A549 (cell line): ENCODE measurements around the gene MLLT3. TPM values are rescaled to one million over a fixed set of nuclear protein-coding genes. Genes with fewer than 3 reads are reported as not detected.

Experiments
- ATAC-seq, 2 experiments: fragments of 200-7000 bp in 1 of 2; fragments of >200 bp in 1 of 2; cut with Nextera tagmentation in 1 of 2; cut with Tn5 transposase in 1 of 2; 3 replicates each; pipeline versions ENCODE4 v1.8.0 to v1.9.1; 2018 to 2020; ENCODE audit warnings: mild to moderate bottlenecking in 1 of 2, moderate library complexity in 1 of 2
- CTCF ChIA-PET: fragments of 300-600 bp; sonication (Branson Sonifier 250); formaldehyde crosslinking; extraction: SDS; loops from one replicate; lab custom pipeline; 2021; ENCODE audit warnings: antibody characterized with exemption, inconsistent platforms; lab: Yijun Ruan, JAX
- POLR2A ChIA-PET: fragments of 350-600 bp; formaldehyde crosslinking; extraction: SDS; loops from one replicate; lab custom pipeline; 2021; ENCODE audit warnings: antibody characterized with exemption, inconsistent platforms; lab: Yijun Ruan, JAX
- DNase-seq, 2 experiments: peaks; one replicate each; pipeline versions ENCODE4 v3.0.0 to v3.0.0-alpha.2; 2011 to 2016; ENCODE audit warnings: low read depth in 1 of 2, low spot score in 1 of 2
- FAIRE-seq: peaks from 2 replicates; lab custom pipeline; 2011; peaks lifted over from hg19 to GRCh38; lab: Jason Lieb, UNC
- H3K27ac ChIP-seq, 2 experiments: fragments of >200 bp; sonication (Bioruptor Twin); formaldehyde crosslinking; 3 replicates each; pipeline ENCODE4 v1.5.1; 2016 to 2017
- H3K4me1 ChIP-seq: fragments of >200 bp; sonication (Bioruptor Twin); formaldehyde crosslinking; 3 replicates; pipeline ENCODE4 v1.6.1; 2016
- H3K4me2 ChIP-seq: fragments of >200 bp; sonication (Bioruptor Twin); formaldehyde crosslinking; 3 replicates; pipeline ENCODE4 v1.6.1; 2016
- H3K4me3 ChIP-seq: fragments of >200 bp; sonication (Bioruptor Twin); formaldehyde crosslinking; 3 replicates; pipeline ENCODE4 v1.5.1; 2016
- H3K9me3 ChIP-seq: fragments of >200 bp; sonication (Bioruptor Twin); formaldehyde crosslinking; 3 replicates; pipeline ENCODE4 v1.6.1; 2016
- CBX2 ChIP-seq: fragments of 200-600 bp; sonication (generic); IDR thresholded peaks from 2 replicates; pipeline ENCODE4 v1.6.1; 2016; ENCODE audit warnings: low read depth, mild to moderate bottlenecking, borderline replicate concordance
- CEBPB ChIP-seq, 2 experiments: fragments of >200 bp in 1 of 2; sonication (Bioruptor Twin) in 1 of 2; formaldehyde crosslinking in 1 of 2; IDR thresholded peaks; 2 replicates each; pipeline ENCODE4 v1.6.1; 2012 to 2016
- CHD2 ChIP-seq: fragments of 150-350 bp; IDR thresholded peaks from 2 replicates; pipeline ENCODE4 v1.6.1; 2014; ENCODE audit warnings: low read length; ENCODE audit not compliant: partially characterized antibody
- CTCF ChIP-seq: fragments of >200 bp; sonication (Bioruptor Twin); formaldehyde crosslinking; IDR thresholded peaks from 3 replicates; pipeline ENCODE4 v1.5.1; 2016
- ELK1 ChIP-seq: fragments of 150-350 bp; IDR thresholded peaks from 2 replicates; pipeline ENCODE4 v1.6.1; 2014; ENCODE audit warnings: low read depth, mild to moderate bottlenecking, low read length
- EP300 ChIP-seq, 2 experiments: fragments of >200 bp; sonication (Bioruptor Twin); formaldehyde crosslinking; IDR thresholded peaks; 2 replicates in 1 of 2; 3 replicates in 1 of 2; pipeline ENCODE4 v1.6.1; 2016 to 2017
- FOSL2 ChIP-seq, 2 experiments: fragments of 450-650 bp in 1 of 2; fragments of >200 bp in 1 of 2; sonication (Bioruptor Twin) in 1 of 2; formaldehyde crosslinking; IDR thresholded peaks; 2 replicates each; pipeline versions ENCODE4 v1.5.0 to v1.6.1; 2016 to 2020; ENCODE audit warnings: mild to moderate bottlenecking in 1 of 2, moderate library complexity in 1 of 2
- HEYL ChIP-seq: fragments of 250-450 bp; sonication (Bioruptor Pico); IDR thresholded peaks from 2 replicates; pipeline ENCODE4 v1.8.0; 2021; ENCODE audit warnings: mild to moderate bottlenecking, moderate library complexity
- MAX ChIP-seq: IDR thresholded peaks from 2 replicates; pipeline ENCODE4 v1.6.1; 2012
- NPAS2 ChIP-seq: fragments of 250-450 bp; sonication (Bioruptor Pico); IDR thresholded peaks from 2 replicates; pipeline ENCODE4 v1.8.0; 2022; ENCODE audit warnings: mild to moderate bottlenecking, moderate library complexity, borderline replicate concordance
- POLR2A ChIP-seq: IDR thresholded peaks from 2 replicates; pipeline ENCODE4 v1.6.1; 2012; ENCODE audit warnings: mild to moderate bottlenecking, low read length
- RAD21 ChIP-seq, 2 experiments: fragments of >200 bp in 1 of 2; sonication (Bioruptor Twin) in 1 of 2; formaldehyde crosslinking in 1 of 2; IDR thresholded peaks in 1 of 2; conservative IDR thresholded peaks in 1 of 2; 2 replicates in 1 of 2; 3 replicates in 1 of 2; pipeline ENCODE4 v1.6.1; 2012 to 2018; ENCODE audit warnings: inconsistent platforms in 1 of 2
- RCOR1 ChIP-seq: fragments of 150-350 bp; IDR thresholded peaks from 2 replicates; pipeline ENCODE4 v1.6.1; 2014; ENCODE audit warnings: antibody characterized with exemption, low read length, low read depth
- REST ChIP-seq: fragments of 200-600 bp; sonication (generic); IDR thresholded peaks from 2 replicates; pipeline ENCODE4 v1.6.1; 2016; ENCODE audit warnings: antibody characterized with exemption, mild to moderate bottlenecking, moderate library complexity
- RNF2 ChIP-seq: fragments of 200-600 bp; sonication (generic); IDR thresholded peaks from 2 replicates; pipeline ENCODE4 v1.6.1; 2016; ENCODE audit warnings: low read depth, mild to moderate bottlenecking, antibody characterized with exemption, moderate library complexity, borderline replicate concordance
- SMC3 ChIP-seq: fragments of >200 bp; sonication (Bioruptor Twin); formaldehyde crosslinking; IDR thresholded peaks from 3 replicates; pipeline ENCODE4 v1.6.1; 2018; ENCODE audit warnings: inconsistent platforms
- TFCP2L1 ChIP-seq: fragments of 250-450 bp; sonication (Bioruptor Pico); IDR thresholded peaks from 2 replicates; pipeline ENCODE4 v1.5.0; 2021; ENCODE audit warnings: mild to moderate bottlenecking
- ZFP36 ChIP-seq: fragments of 450-650 bp; IDR thresholded peaks from 2 replicates; pipeline ENCODE4 v1.6.1; 2014; ENCODE audit warnings: borderline replicate concordance; ENCODE audit not compliant: partially characterized antibody
- WGBS: methylation state at CpG from one replicate; pipeline ENCODE4 v1.1.6; 2017; ENCODE audit errors: missing lambda C conversion rate; 5-methylcytosine and 5-hydroxymethylcytosine counted together
- polyA plus RNA-seq, 4 experiments: library from polyadenylated mRNA; depleted of rRNA in 3 of 4; stranded (reverse); fragments of >200 nt; fragmentation: RNase III in 1 of 4; extraction: RNeasy Plus Mini Kit Qiagen cat#74134 plus additional on column Dnase treatment in 1 of 4; gene quantifications; 2 replicates in 3 of 4; 3 replicates in 1 of 4; pipeline ENCODE4 v1.2.3, GENCODE V29; 2011 to 2017
- TF ChIP-seq, protein P1 (sequence below): IDR thresholded peaks from 2 replicates; pipeline ENCODE4 v1.6.1; 2012; ENCODE audit warnings: low read depth, borderline replicate concordance
- TF ChIP-seq, protein P2 (sequence below): fragments of 450-650 bp; IDR thresholded peaks from 2 replicates; pipeline ENCODE4 v1.6.1; 2014; ENCODE audit warnings: antibody characterized with exemption

Gene MLLT3
- polyA plus RNA-seq, 2 of the 4 experiments (the other 2 are of a cell fraction), result 14.3 to 47.6 TPM

DNA sequence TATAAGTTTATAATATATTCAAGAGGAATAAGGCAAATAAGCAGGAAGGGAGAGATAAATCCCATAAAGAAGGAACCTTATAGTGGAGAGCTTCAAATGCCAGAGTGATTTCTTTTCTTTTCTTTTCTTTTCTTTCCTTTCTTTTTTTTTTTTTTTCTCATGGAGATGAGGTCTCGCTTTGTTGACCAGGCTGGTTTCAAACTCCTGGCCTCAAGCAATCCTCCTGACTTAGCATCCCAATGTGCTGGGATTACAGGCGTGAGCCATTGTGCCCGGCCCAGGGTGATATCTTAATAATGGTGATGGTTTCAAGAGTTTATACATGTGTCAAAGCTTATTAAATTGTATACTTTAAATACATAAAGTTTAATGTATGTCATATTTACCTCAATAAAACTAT lies 42.2 kb upstream of the MLLT3 start:
- ATAC-seq (no peak), DNase-seq (no peak), FAIRE-seq (no peak)
- TF ChIP-seq CHD2 (no peak), CBX2 (no peak), RCOR1 (no peak), RAD21 (conservative IDR thresholded peaks at IDR 0.05 in 1 of 2, IDR thresholded peaks at IDR 0.05 in 1 of 2) (no peak), HEYL (no peak), REST (no peak), SMC3 (no peak), CEBPB (IDR thresholded peaks at IDR 0.05) (no peak), RNF2 (no peak), MAX (no peak), CTCF (no peak), FOSL2 (IDR thresholded peaks at IDR 0.05) (no peak), FOSL2 (CRISPR knock-in tag; IDR thresholded peaks at IDR 0.05) (no peak), NPAS2 (CRISPR knock-in tag) (no peak)
- TF ChIP-seq, protein P1, sequence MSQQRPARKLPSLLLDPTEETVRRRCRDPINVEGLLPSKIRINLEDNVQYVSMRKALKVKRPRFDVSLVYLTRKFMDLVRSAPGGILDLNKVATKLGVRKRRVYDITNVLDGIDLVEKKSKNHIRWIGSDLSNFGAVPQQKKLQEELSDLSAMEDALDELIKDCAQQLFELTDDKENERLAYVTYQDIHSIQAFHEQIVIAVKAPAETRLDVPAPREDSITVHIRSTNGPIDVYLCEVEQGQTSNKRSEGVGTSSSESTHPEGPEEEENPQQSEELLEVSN, result no peak
- TF ChIP-seq, protein P2, sequence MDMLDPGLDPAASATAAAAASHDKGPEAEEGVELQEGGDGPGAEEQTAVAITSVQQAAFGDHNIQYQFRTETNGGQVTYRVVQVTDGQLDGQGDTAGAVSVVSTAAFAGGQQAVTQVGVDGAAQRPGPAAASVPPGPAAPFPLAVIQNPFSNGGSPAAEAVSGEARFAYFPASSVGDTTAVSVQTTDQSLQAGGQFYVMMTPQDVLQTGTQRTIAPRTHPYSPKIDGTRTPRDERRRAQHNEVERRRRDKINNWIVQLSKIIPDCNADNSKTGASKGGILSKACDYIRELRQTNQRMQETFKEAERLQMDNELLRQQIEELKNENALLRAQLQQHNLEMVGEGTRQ, result no peak
- 95% methylated on average over 3 of the region's 3 CpGs for WGBS
- Histone ChIP-seq H3K4me1 (peaks cover 14% of the 10 kb centered on the region; the same call in 1 of the 3 replicates), H3K27ac (no peak overlapping the region), H3K9me3 (no peaks in the 10 kb centered on the region), H3K4me3 (no peak overlapping the region), H3K4me2 (no peak overlapping the region)
- ChIA-PET CTCF (interaction anchor here (0.8 kb wide), 1 partner anchor 13 kb away, joined by 3 read pairs; no protein-coding TSS in a partner anchor), POLR2A (no interaction called here)

DNA sequence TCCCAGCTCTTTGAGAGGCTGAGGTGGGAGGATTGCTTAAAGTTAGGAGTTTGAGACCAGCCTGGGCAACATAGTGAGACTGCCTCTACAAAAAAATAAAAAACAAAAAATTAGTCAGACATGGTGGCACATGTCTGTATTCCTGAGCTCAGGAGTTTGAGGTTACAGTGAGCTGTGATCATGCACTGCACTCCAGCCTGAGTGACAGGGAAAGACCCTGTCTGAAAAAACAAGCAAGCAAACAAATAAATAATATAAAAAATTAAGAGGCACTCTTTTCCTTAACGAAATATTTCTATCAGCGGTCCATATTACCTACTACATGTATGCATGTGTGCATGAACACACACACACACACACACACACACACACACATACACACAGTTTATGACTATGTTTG lies 40.8 kb upstream of the MLLT3 start:
- ChIA-PET POLR2A (no interaction called here), CTCF (no interaction called here)
- ATAC-seq (no peak), FAIRE-seq (no peak), DNase-seq (no peak)
- no peak overlapping the region for H3K4me2 ChIP-seq
- no peak overlapping the region for H3K4me3 ChIP-seq
- WGBS, result 90% methylated on average over 2 of the region's 2 CpGs
- H3K27ac ChIP-seq, result no peak overlapping the region
- no peaks in the 10 kb centered on the region for H3K9me3 ChIP-seq
- TF ChIP-seq ELK1, result no peak
- TF ChIP-seq TFCP2L1 (CRISPR knock-in tag), result no peak
- no peak for TF ChIP-seq POLR2A
- TF ChIP-seq ZFP36, result no peak
- TF ChIP-seq EP300 (IDR thresholded peaks at IDR 0.05), result no peak
- H3K4me1 ChIP-seq, result peaks cover 19% of the 10 kb centered on the region; the same call in 1 of the 3 replicates
